SKM-1 treated with dmso at 0.1 percent for 144 hours (cell line): ENCODE results near the gene GTSE1.
"Not testable (repeated sequence)": the region's sequence is repeated elsewhere in the genome, so short reads cannot be mapped to it uniquely, and the experiment has no call there.

Source experiments
- DNase-seq: peaks from one replicate; lab custom pipeline; 2025; ENCODE audit not compliant: unreplicated experiment; lab: John Stamatoyannopoulos, UW

The GTSE1 gene

GRCh38 chr22:46293577-46294260 is 3.0 kb upstream of the GTSE1 start:
- DNase-seq = no peak

GRCh38 chr22:46294784-46295183 is 1.9 kb upstream of the GTSE1 start:
- DNase-seq = no peak

GRCh38 chr22:46295277-46295971 is 1.2 kb upstream of the GTSE1 start:
- DNase-seq = no peak

GRCh38 chr22:46297151-46297812 is 612 bp downstream of the GTSE1 start:
- DNase-seq = no peak

GRCh38 chr22:46299101-46299500 is 2.4 kb downstream of the GTSE1 start:
- no peak for DNase-seq

GRCh38 chr22:46300491-46300890 is 3.8 kb downstream of the GTSE1 start:
- no peak for DNase-seq

GRCh38 chr22:46303347-46303965 is 6.8 kb downstream of the GTSE1 start:
- no peak for DNase-seq

GRCh38 chr22:46308283-46308988 is 11.8 kb downstream of the GTSE1 start:
- DNase-seq = no peak

- DNase-seq = no peak
These were observed 12.9 kb downstream of the GTSE1 start for GRCh38 chr22:46309526-46310085.

GRCh38 chr22:46312056-46312455 is 15.4 kb downstream of the GTSE1 start:
- DNase-seq = no peak

GRCh38 chr22:46312848-46313247 is 16.2 kb downstream of the GTSE1 start:
- DNase-seq = not testable (repeated sequence)

- no peak for DNase-seq
These were observed 19.3 kb downstream of the GTSE1 start for GRCh38 chr22:46315976-46316375.

- DNase-seq = no peak
These were observed 21.0 kb downstream of the GTSE1 start for GRCh38 chr22:46317646-46318045.

- DNase-seq = no peak
These were observed 21.9 kb downstream of the GTSE1 start for GRCh38 chr22:46318576-46318975.

- DNase-seq = no peak
These were observed 22.6 kb downstream of the GTSE1 start for GRCh38 chr22:46319319-46319718.

- no peak for DNase-seq
These were observed 23.6 kb downstream of the GTSE1 start for GRCh38 chr22:46320166-46320710.

GRCh38 chr22:46320716-46321386 is 24.2 kb downstream of the GTSE1 start:
- DNase-seq = no peak

GRCh38 chr22:46322711-46323110 is 26.0 kb downstream of the GTSE1 start:
- no peak for DNase-seq

GRCh38 chr22:46323162-46323561 is 26.5 kb downstream of the GTSE1 start:
- DNase-seq = no peak
